HEK293 (cell line): Measurements from ENCODE around the gene FBXW2.
A peak's percentile ranks its signal among the peaks of the same experiment; 100 is the strongest.

Source experiments
- CTCF ChIA-PET: fragments of 350-600 bp; formaldehyde crosslinking; extraction: SDS; loops from one replicate; lab custom pipeline; 2021; ENCODE audit warnings: antibody characterized with exemption; lab: Yijun Ruan, JAX
- POLR2A ChIA-PET: fragments of 300-600 bp; formaldehyde crosslinking; extraction: SDS; loops from one replicate; lab custom pipeline; 2020; ENCODE audit warnings: antibody characterized with exemption, inconsistent platforms; lab: Yijun Ruan, JAX
- H3K27ac ChIP-seq: fragments of 200-500 bp; sonication (Bioruptor generic); 2 replicates; pipeline ENCODE4 v1.5.1; 2014; ENCODE audit warnings: low read depth, low read length, control low read depth, inconsistent platforms; ENCODE audit errors: extremely low read depth
- H3K36me3 ChIP-seq, 2 experiments: fragments of 200-500 bp in 1 of 2; sonication (Bioruptor generic) in 1 of 2; 1 replicate in 1 of 2; 2 replicates in 1 of 2; pipeline ENCODE4 v1.5.1; 2014 to 2017; ENCODE audit warnings: inconsistent platforms in 2 of 2, low read length in 2 of 2; ENCODE audit not compliant: control insufficient read depth in 2 of 2, insufficient read depth in 1 of 2
- H3K4me1 ChIP-seq: fragments of 200-500 bp; sonication (Bioruptor generic); 2 replicates; pipeline ENCODE4 v1.5.1; 2014; ENCODE audit warnings: mild to moderate bottlenecking, low read length, inconsistent platforms; ENCODE audit not compliant: control insufficient read depth, insufficient read depth
- H3K4me3 ChIP-seq: 2 replicates; pipeline ENCODE4 v1.5.1; 2011; ENCODE audit warnings: low read depth, mild to moderate bottlenecking, control low read depth, low read length, moderate library complexity
- H3K9me3 ChIP-seq: fragments of 200-500 bp; sonication (Bioruptor generic); 2 replicates; pipeline ENCODE4 v1.5.1; 2014; ENCODE audit warnings: low read depth, low read length, inconsistent platforms; ENCODE audit not compliant: control insufficient read depth, insufficient read depth
- BCL11B ChIP-seq: fragments of 450-650 bp; formaldehyde crosslinking; IDR thresholded peaks from 2 replicates; pipeline ENCODE4 v1.5.1; 2016; ENCODE audit warnings: low read depth, missing biosample characterization, missing genetic modification characterization
- CTCF ChIP-seq: fragments of 450-650 bp; formaldehyde crosslinking; IDR thresholded peaks from 2 replicates; pipeline ENCODE4 v1.5.1; 2016; ENCODE audit warnings: missing biosample characterization, missing genetic modification characterization
- GLIS2 ChIP-seq: fragments of 450-650 bp; formaldehyde crosslinking; IDR thresholded peaks from 2 replicates; pipeline ENCODE4 v1.5.1; 2016; ENCODE audit warnings: missing biosample characterization, missing genetic modification characterization
- INSM2 ChIP-seq: fragments of 450-650 bp; formaldehyde crosslinking; IDR thresholded peaks from 2 replicates; pipeline ENCODE4 v1.5.1; 2016; ENCODE audit warnings: missing biosample characterization, missing genetic modification characterization
- MZF1 ChIP-seq: fragments of 450-650 bp; formaldehyde crosslinking; IDR thresholded peaks from 2 replicates; pipeline ENCODE4 v1.5.1; 2017; ENCODE audit warnings: missing biosample characterization, missing genetic modification characterization, borderline replicate concordance
- OSR2 ChIP-seq: fragments of 450-650 bp; formaldehyde crosslinking; IDR thresholded peaks from 2 replicates; pipeline ENCODE4 v1.5.1; 2016; ENCODE audit warnings: missing biosample characterization, missing genetic modification characterization
- PRDM10 ChIP-seq: fragments of 450-650 bp; formaldehyde crosslinking; IDR thresholded peaks from 2 replicates; pipeline ENCODE4 v1.5.1; 2016; ENCODE audit warnings: missing biosample characterization, missing genetic modification characterization
- RBAK ChIP-seq: fragments of 450-650 bp; formaldehyde crosslinking; IDR thresholded peaks from 2 replicates; pipeline ENCODE4 v1.5.1; 2016; ENCODE audit warnings: missing biosample characterization, missing genetic modification characterization
- SCRT1 ChIP-seq: fragments of 450-650 bp; formaldehyde crosslinking; IDR thresholded peaks from 2 replicates; pipeline ENCODE4 v1.5.1; 2016; ENCODE audit warnings: missing biosample characterization, missing genetic modification characterization, borderline replicate concordance
- SCRT2 ChIP-seq: fragments of 450-650 bp; formaldehyde crosslinking; IDR thresholded peaks from 2 replicates; pipeline ENCODE4 v1.5.1; 2016; ENCODE audit warnings: missing biosample characterization, missing genetic modification characterization
- ZBTB26 ChIP-seq: fragments of 450-650 bp; formaldehyde crosslinking; optimal IDR thresholded peaks from 2 replicates; pipeline ENCODE3; 2016; ENCODE audit warnings: missing biosample characterization, mild to moderate bottlenecking, missing genetic modification characterization
- ZNF10 ChIP-seq: fragments of 450-650 bp; formaldehyde crosslinking; IDR thresholded peaks from 2 replicates; pipeline ENCODE4 v1.5.1; 2017; ENCODE audit warnings: missing biosample characterization, missing genetic modification characterization
- ZNF155 ChIP-seq: fragments of 450-650 bp; formaldehyde crosslinking; IDR thresholded peaks from 2 replicates; pipeline ENCODE4 v1.5.1; 2016; ENCODE audit warnings: missing biosample characterization, missing genetic modification characterization
- ZNF18 ChIP-seq: fragments of 450-650 bp; formaldehyde crosslinking; IDR thresholded peaks from 2 replicates; pipeline ENCODE4 v1.5.1; 2016; ENCODE audit warnings: missing biosample characterization, missing genetic modification characterization
- ZNF214 ChIP-seq: fragments of 450-650 bp; formaldehyde crosslinking; IDR thresholded peaks from 2 replicates; pipeline ENCODE4 v1.5.1; 2017; ENCODE audit warnings: missing biosample characterization, mild to moderate bottlenecking, missing genetic modification characterization, borderline replicate concordance
- ZNF23 ChIP-seq: fragments of 450-650 bp; formaldehyde crosslinking; IDR thresholded peaks from 2 replicates; pipeline ENCODE4 v1.5.1; 2016; ENCODE audit warnings: missing biosample characterization, missing genetic modification characterization, borderline replicate concordance
- ZNF280C ChIP-seq: fragments of 450-650 bp; formaldehyde crosslinking; IDR thresholded peaks from 2 replicates; pipeline ENCODE4 v1.5.1; 2016; ENCODE audit warnings: missing biosample characterization, missing genetic modification characterization
- ZNF366 ChIP-seq: fragments of 450-650 bp; formaldehyde crosslinking; conservative IDR thresholded peaks from 2 replicates; pipeline ENCODE4 v1.5.1; 2016; ENCODE audit warnings: missing biosample characterization, missing genetic modification characterization
- ZNF404 ChIP-seq: fragments of 450-650 bp; formaldehyde crosslinking; IDR thresholded peaks from 2 replicates; pipeline ENCODE4 v1.5.1; 2017; ENCODE audit warnings: missing biosample characterization, missing genetic modification characterization
- ZNF555 ChIP-seq: fragments of 450-650 bp; formaldehyde crosslinking; conservative IDR thresholded peaks from 2 replicates; pipeline ENCODE4 v1.5.1; 2017; ENCODE audit warnings: missing biosample characterization, mild to moderate bottlenecking, missing genetic modification characterization, inconsistent platforms
- ZNF791 ChIP-seq: fragments of 450-650 bp; formaldehyde crosslinking; IDR thresholded peaks from 2 replicates; pipeline ENCODE4 v1.5.1; 2016; ENCODE audit warnings: missing biosample characterization, missing genetic modification characterization

Gene FBXW2

GRCh38 chr9:120756531-120756930, 36.7 kb downstream of the FBXW2 start:
- H3K9me3 ChIP-seq, result no peaks in the 10 kb centered on the region
- ChIA-PET CTCF (interaction anchor here (0.5 to 3.3 kb wide), 43 partner anchors 9 to 1709 kb away, joined by 3 to 52 read pairs (median 6); no protein-coding TSS in a partner anchor), POLR2A (interaction anchor here (1.2 kb wide), 1 partner anchor 9 kb away, joined by 3 read pairs; no protein-coding TSS in a partner anchor)
- no peak for TF ChIP-seq INSM2 (tag by site-specific recombination)
- TF ChIP-seq MZF1 (tag by site-specific recombination), result no peak
- TF ChIP-seq ZNF280C (tag by site-specific recombination), result no peak
- no peak for TF ChIP-seq ZNF18
- TF ChIP-seq ZNF155 (tag by site-specific recombination), result no peak
- no peak for TF ChIP-seq GLIS2 (tag by site-specific recombination)
- peaks cover 1 to 34% of the 10 kb centered on the region in 2 experiments; a peak in 2 of 3 replicates for H3K36me3 ChIP-seq
- no peaks in the 10 kb centered on the region for H3K4me1 ChIP-seq
- H3K4me3 ChIP-seq, result no peak overlapping the region
- no peak overlapping the region for H3K27ac ChIP-seq

GRCh38 chr9:120755810-120756434, 37.3 kb downstream of the FBXW2 start:
- ChIA-PET POLR2A (interaction anchor here (0.6 to 1.2 kb wide), 2 partner anchors 10 to 150 kb away, joined by 3 to 4 read pairs; no protein-coding TSS in a partner anchor), CTCF (interaction anchor here (0.5 to 3.3 kb wide), 52 partner anchors 10 to 1710 kb away, joined by 3 to 52 read pairs (median 5); no protein-coding TSS in a partner anchor)
- H3K36me3 ChIP-seq, result peaks cover 0 to 28% of the 10 kb centered on the region in 2 experiments; a peak in 1 of 3 replicates
- H3K9me3 ChIP-seq, result no peaks in the 10 kb centered on the region
- H3K27ac ChIP-seq, result no peak overlapping the region
- H3K4me3 ChIP-seq, result no peak overlapping the region
- H3K4me1 ChIP-seq, result no peaks in the 10 kb centered on the region
- TF ChIP-seq ZNF10, result no peak
- TF ChIP-seq SCRT2 (tag by site-specific recombination), result peak; percentile 96
- peak; percentile 89 for TF ChIP-seq SCRT1 (tag by site-specific recombination)
- TF ChIP-seq ZNF555 (tag by site-specific recombination), result no peak
- no peak for TF ChIP-seq ZNF214 (tag by site-specific recombination)
- no peak for TF ChIP-seq ZNF404
- TF ChIP-seq ZNF366 (tag by site-specific recombination), result peak; percentile 67
- TF ChIP-seq BCL11B (tag by site-specific recombination), result no peak
- TF ChIP-seq OSR2, result no peak
- TF ChIP-seq RBAK (tag by site-specific recombination), result no peak
- no peak for TF ChIP-seq ZNF155 (tag by site-specific recombination)
- TF ChIP-seq PRDM10, result no peak
- no peak for TF ChIP-seq ZNF23 (tag by site-specific recombination)
- no peak for TF ChIP-seq ZNF791 (tag by site-specific recombination)
- no peak for TF ChIP-seq ZBTB26 (tag by site-specific recombination)
- TF ChIP-seq CTCF (tag by site-specific recombination), result peak; percentile 68
